H1 (cell line): ENCODE results near the gene ABHD2.

Experiments
- BACH1 ChIP-seq: IDR thresholded peaks from 2 replicates; pipeline ENCODE4 v1.6.1; 2012; ENCODE audit warnings: low read length, improper control_type of control experiment
- BRCA1 ChIP-seq: IDR thresholded peaks from 2 replicates; pipeline ENCODE4 v1.6.1; 2012; ENCODE audit warnings: low read depth, low read length, improper control_type of control experiment
- CEBPB ChIP-seq: IDR thresholded peaks from 2 replicates; pipeline ENCODE4 v1.6.1; 2012; ENCODE audit warnings: low read depth, low read length
- EZH2 ChIP-seq: fragments of 200-600 bp; sonication (generic); IDR thresholded peaks from 2 replicates; pipeline ENCODE4 v1.7.1; 2012; ENCODE audit warnings: low read depth, mild to moderate bottlenecking, moderate library complexity, low read length, inconsistent platforms; ENCODE audit not compliant: severe bottlenecking
- JUN ChIP-seq: IDR thresholded peaks from 2 replicates; pipeline ENCODE4 v1.6.1; 2011; ENCODE audit warnings: low read depth, mild to moderate bottlenecking, improper control_type of control experiment, low read length
- JUND ChIP-seq: IDR thresholded peaks from 2 replicates; pipeline ENCODE4 v1.6.1; 2011; ENCODE audit warnings: mild to moderate bottlenecking, improper control_type of control experiment, low read length
- POLR2AphosphoS5 ChIP-seq: IDR thresholded peaks from 2 replicates; pipeline ENCODE4 v1.6.1; 2011; ENCODE audit warnings: low read depth, low read length
- POU5F1 ChIP-seq: IDR thresholded peaks from 2 replicates; pipeline ENCODE4 v1.6.1; 2011; ENCODE audit warnings: low read depth, mild to moderate bottlenecking, low read length, moderate library complexity
- RAD21 ChIP-seq, 2 experiments: IDR thresholded peaks in 1 of 2; conservative IDR thresholded peaks in 1 of 2; 2 replicates each; pipeline ENCODE4 v1.6.1; 2011; ENCODE audit warnings: low read depth in 2 of 2, low read length in 2 of 2, improper control_type of control experiment in 1 of 2, inconsistent platforms in 1 of 2, mild to moderate bottlenecking in 1 of 2, moderate library complexity in 1 of 2
- TAF1 ChIP-seq: IDR thresholded peaks from 2 replicates; pipeline ENCODE4 v1.6.1; 2011; ENCODE audit warnings: mild to moderate bottlenecking, low read depth, low read length
- TEAD4 ChIP-seq: IDR thresholded peaks from 2 replicates; pipeline ENCODE4 v1.6.1; 2012; ENCODE audit warnings: low read depth, low read length, inconsistent platforms, mixed read lengths
- YY1 ChIP-seq: IDR thresholded peaks from 2 replicates; pipeline ENCODE4 v1.6.1; 2011; ENCODE audit warnings: low read depth, mild to moderate bottlenecking, low read length
- TF ChIP-seq, protein P1 (sequence below), 3 experiments: IDR thresholded peaks; 1 replicate in 2 of 3; 2 replicates in 1 of 3; pipeline versions ENCODE4 v1.5.1 to v1.6.1; 2011; ENCODE audit warnings: low read length in 3 of 3, mild to moderate bottlenecking in 3 of 3, inconsistent platforms in 2 of 3, low read depth in 1 of 3, moderate library complexity in 1 of 3; ENCODE audit not compliant: insufficient read depth in 1 of 3; ENCODE audit errors: control extremely low read depth in 1 of 3

DNA sequence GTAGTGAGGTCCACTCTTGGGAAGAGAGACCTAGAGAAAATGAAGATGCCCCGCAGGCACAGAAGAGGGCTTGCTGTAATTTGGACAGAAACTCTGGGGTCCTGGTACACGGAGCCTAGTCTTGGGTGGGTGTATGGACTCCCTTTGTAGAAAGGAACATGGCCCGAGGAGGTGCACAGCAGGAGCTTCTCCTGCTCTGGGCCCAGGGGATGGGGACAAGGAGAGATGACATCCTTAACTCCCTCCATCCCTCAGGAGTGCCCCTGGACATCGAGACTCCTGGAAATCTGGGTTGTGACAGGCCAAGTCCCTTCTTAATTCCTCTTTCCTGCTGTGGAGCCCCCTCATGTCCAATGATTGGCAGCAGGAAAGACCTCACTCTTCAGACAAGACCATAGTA lies 29.9 kb upstream of the ABHD2 start:
- TF ChIP-seq, protein P1, sequence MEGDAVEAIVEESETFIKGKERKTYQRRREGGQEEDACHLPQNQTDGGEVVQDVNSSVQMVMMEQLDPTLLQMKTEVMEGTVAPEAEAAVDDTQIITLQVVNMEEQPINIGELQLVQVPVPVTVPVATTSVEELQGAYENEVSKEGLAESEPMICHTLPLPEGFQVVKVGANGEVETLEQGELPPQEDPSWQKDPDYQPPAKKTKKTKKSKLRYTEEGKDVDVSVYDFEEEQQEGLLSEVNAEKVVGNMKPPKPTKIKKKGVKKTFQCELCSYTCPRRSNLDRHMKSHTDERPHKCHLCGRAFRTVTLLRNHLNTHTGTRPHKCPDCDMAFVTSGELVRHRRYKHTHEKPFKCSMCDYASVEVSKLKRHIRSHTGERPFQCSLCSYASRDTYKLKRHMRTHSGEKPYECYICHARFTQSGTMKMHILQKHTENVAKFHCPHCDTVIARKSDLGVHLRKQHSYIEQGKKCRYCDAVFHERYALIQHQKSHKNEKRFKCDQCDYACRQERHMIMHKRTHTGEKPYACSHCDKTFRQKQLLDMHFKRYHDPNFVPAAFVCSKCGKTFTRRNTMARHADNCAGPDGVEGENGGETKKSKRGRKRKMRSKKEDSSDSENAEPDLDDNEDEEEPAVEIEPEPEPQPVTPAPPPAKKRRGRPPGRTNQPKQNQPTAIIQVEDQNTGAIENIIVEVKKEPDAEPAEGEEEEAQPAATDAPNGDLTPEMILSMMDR (IDR thresholded peaks at IDR 0.05; ENCODE audit: control extremely low read depth in 1 of 3, insufficient read depth in 1 of 3, low read depth in 1 of 3, low read length in 3 of 3) = no peak
- TF ChIP-seq POU5F1 (no peak), TEAD4 (no peak), YY1 (no peak), RAD21 (IDR thresholded peaks at IDR 0.05 in 1 of 2, conservative IDR thresholded peaks at IDR 0.05 in 1 of 2; ENCODE audit: low read depth in 2 of 2, low read length in 2 of 2) (no peak), BRCA1 (no peak), POLR2AphosphoS5 (no peak), CEBPB (no peak), EZH2 (no peak), JUND (no peak), JUN (no peak), TAF1 (no peak), BACH1 (no peak)
